ENCODE data around the gene EFS.

GRCh38 chr14:23396781-23397407 lies 31.9 kb upstream of the EFS start:
- TF ChIP-seq EP300 (IDR thresholded peaks at IDR 0.05) (no peak), CTCF (IDR thresholded peaks at IDR 0.05) (no peak), POLR2AphosphoS5 (IDR thresholded peaks at IDR 0.05) (no peak)
